Thoracic aorta (tissue), 2 donors: Measurements from ENCODE around the gene CFAP251. TPM values are rescaled to one million over a fixed set of nuclear protein-coding genes. Genes with fewer than 3 reads are reported as not detected.

Source experiments
- ATAC-seq: fragments of 150-250 bp; one replicate; pipeline ENCODE4 v1.8.0; 2017; ENCODE audit warnings: low read depth; ENCODE audit not compliant: insufficient number of reproducible peaks, low FRiP score
- DNase-seq: peaks from one replicate; pipeline ENCODE4 v3.0.0-alpha.2; 2020; ENCODE audit warnings: low spot score
- H3K27ac ChIP-seq, 2 donors: fragments of 200-600 bp; sonication (generic); 1 replicate in 1 of 2; 2 replicates in 1 of 2; pipeline ENCODE4 v1.5.1; 2016; ENCODE audit warnings: mild to moderate bottlenecking in 2 of 2, moderate library complexity in 2 of 2
- H3K27me3 ChIP-seq: fragments of 200-600 bp; sonication (generic); replicated peaks from 2 replicates; pipeline ENCODE4 v1.6.0; 2016; ENCODE audit warnings: mild to moderate bottlenecking; ENCODE audit not compliant: insufficient read depth
- H3K36me3 ChIP-seq: fragments of 200-600 bp; sonication (generic); one replicate; pipeline ENCODE4 v1.5.1; 2016
- H3K4me1 ChIP-seq, 2 donors: fragments of 200-600 bp; sonication (generic); 1 replicate in 1 of 2; 2 replicates in 1 of 2; pipeline versions ENCODE4 v1.5.1 to v1.6.0; 2016; ENCODE audit warnings: low read depth in 2 of 2, mild to moderate bottlenecking in 1 of 2; ENCODE audit not compliant: control insufficient read depth in 1 of 2
- H3K4me3 ChIP-seq: fragments of 200-600 bp; sonication (generic); 2 replicates; pipeline ENCODE4 v1.5.1; 2016; ENCODE audit warnings: mild to moderate bottlenecking
- H3K9me3 ChIP-seq: fragments of 200-600 bp; sonication (generic); 2 replicates; pipeline ENCODE4 v1.5.1; 2016
- CTCF ChIP-seq: fragments of 200-600 bp; sonication (generic); IDR thresholded peaks from one replicate; pipeline ENCODE4 v1.5.1; 2019; ENCODE audit warnings: antibody characterized with exemption
- total RNA-seq, 2 donors: library from RNA; depleted of rRNA; stranded (reverse); fragments of >200 nt; gene quantifications; one replicate each; pipeline versions ENCODE4 v1.1.0 to v1.2.3, GENCODE V29; 2016

Gene CFAP251
- total RNA-seq, 2 donors from 2014 or later = 3.4 to 6.9 TPM

- Histone ChIP-seq H3K27me3 (no peaks in the 10 kb centered on the region), H3K9me3 (peaks cover 1% of the 10 kb centered on the region), H3K27ac (peak overlapping the region; percentile 93 to 97), H3K4me1 (peaks cover 11 to 28% of the 10 kb centered on the region in 2 donors), H3K36me3 (no peaks in the 10 kb centered on the region), H3K4me3 (peak overlapping the region; percentile 96)
- no peak for TF ChIP-seq CTCF
- DNase-seq = peak; percentile 21
- ATAC-seq = peak; percentile 39
These were observed 105.1 kb downstream of the CFAP251 start for GRCh38 chr12:122023339-122024131.

- Histone ChIP-seq H3K27me3 (no peaks in the 10 kb centered on the region), H3K27ac (peak overlapping the region; percentile 93 to 97), H3K4me3 (peak overlapping the region; percentile 96), H3K9me3 (no peaks in the 10 kb centered on the region), H3K36me3 (no peaks in the 10 kb centered on the region), H3K4me1 (peaks cover 11 to 35% of the 10 kb centered on the region in 2 donors)
- DNase-seq = no peak
- TF ChIP-seq CTCF = no peak
- ATAC-seq = no peak
These were observed 105.9 kb downstream of the CFAP251 start for GRCh38 chr12:122024132-122024785.

- ATAC-seq (no peak), DNase-seq (no peak)
- Histone ChIP-seq H3K4me3 (no peak overlapping the region), H3K9me3 (no peaks in the 10 kb centered on the region), H3K27me3 (no peaks in the 10 kb centered on the region), H3K4me1 (peaks cover 6 to 36% of the 10 kb centered on the region in 2 donors), H3K27ac (no peak overlapping the region), H3K36me3 (no peaks in the 10 kb centered on the region)
- TF ChIP-seq CTCF = no peak
These were observed 108.4 kb downstream of the CFAP251 start for GRCh38 chr12:122026706-122027333.

GRCh38 chr12:122028165-122028904 is 109.9 kb downstream of the CFAP251 start:
- Histone ChIP-seq H3K36me3 (no peaks in the 10 kb centered on the region), H3K27ac (no peak overlapping the region), H3K4me3 (no peak overlapping the region), H3K9me3 (no peaks in the 10 kb centered on the region), H3K4me1 (peaks cover 6 to 36% of the 10 kb centered on the region in 2 donors), H3K27me3 (no peaks in the 10 kb centered on the region)
- no peak for ATAC-seq
- no peak for DNase-seq
- no peak for TF ChIP-seq CTCF
